OCI-LY3 (cell line): ENCODE data around the gene POU6F2.

Experiments
- H2AFZ ChIP-seq: fragments of 200-600, 300-600 bp; shearing (Covaris generic); 2 replicates; pipeline ENCODE4 v1.6.0; 2014; ENCODE audit warnings: antibody characterized with exemption, low read depth, low read length
- H3K27ac ChIP-seq: fragments of 200-600, 300-600 bp; sonication (generic); 2 replicates; pipeline ENCODE4 v1.5.1; 2014; ENCODE audit warnings: mild to moderate bottlenecking, low read length, moderate library complexity, mixed read lengths
- H3K27me3 ChIP-seq: fragments of 200-600, 300-600 bp; sonication (generic); 2 replicates; pipeline ENCODE4 v1.6.1; 2014; ENCODE audit warnings: low read depth, low read length, mixed read lengths
- H3K36me3 ChIP-seq: fragments of 200-600, 300-600 bp; sonication (generic); replicated peaks from 2 replicates; pipeline ENCODE3; 2014; ENCODE audit warnings: low read depth, low read length, mixed read lengths
- H3K4me1 ChIP-seq: fragments of 300-600, 200-600 bp; sonication (generic); 2 replicates; pipeline ENCODE4 v1.6.1; 2014; ENCODE audit warnings: low read length, mixed read lengths
- H3K4me2 ChIP-seq: fragments of 200-600, 300-600 bp; sonication (generic); 2 replicates; pipeline ENCODE4 v1.6.1; 2014; ENCODE audit warnings: low read length, mixed read lengths
- H3K4me3 ChIP-seq: fragments of 300-600, 200-600 bp; sonication (generic); 2 replicates; pipeline ENCODE4 v1.5.1; 2014; ENCODE audit warnings: antibody characterized with exemption, mild to moderate bottlenecking, low read length, moderate library complexity
- H3K79me2 ChIP-seq: fragments of 300-600, 200-600 bp; shearing (Covaris generic); 2 replicates; pipeline ENCODE4 v1.6.1; 2014; ENCODE audit warnings: mild to moderate bottlenecking, low read length, mixed read lengths
- H3K9ac ChIP-seq: fragments of 300-600, 200-600 bp; shearing (Covaris generic); 2 replicates; pipeline ENCODE4 v1.6.0; 2014; ENCODE audit warnings: mild to moderate bottlenecking, low read length, moderate library complexity
- H3K9me3 ChIP-seq: fragments of 200-600, 300-600 bp; shearing (Covaris generic); 2 replicates; pipeline ENCODE4 v1.6.1; 2014; ENCODE audit warnings: low read length, mixed read lengths; ENCODE audit not compliant: insufficient read depth
- H4K20me1 ChIP-seq: fragments of 200-600, 300-600 bp; sonication (generic); 2 replicates; pipeline ENCODE4 v1.6.1; 2016; ENCODE audit warnings: low read length, mixed read lengths; ENCODE audit not compliant: insufficient read depth
- EZH2phosphoT487 ChIP-seq: fragments of 200-600 bp; shearing (Covaris generic); IDR thresholded peaks from 2 replicates; pipeline ENCODE4 v1.6.1; 2018; ENCODE audit warnings: antibody characterized with exemption, mixed run types, low read depth
- TF ChIP-seq, protein P1 (sequence below): fragments of 200-600, 300-600 bp; sonication (generic); IDR thresholded peaks from 2 replicates; pipeline ENCODE4 v1.5.1; 2014; ENCODE audit warnings: antibody characterized with exemption, low read length, low read depth

POU6F2 gene

DNA sequence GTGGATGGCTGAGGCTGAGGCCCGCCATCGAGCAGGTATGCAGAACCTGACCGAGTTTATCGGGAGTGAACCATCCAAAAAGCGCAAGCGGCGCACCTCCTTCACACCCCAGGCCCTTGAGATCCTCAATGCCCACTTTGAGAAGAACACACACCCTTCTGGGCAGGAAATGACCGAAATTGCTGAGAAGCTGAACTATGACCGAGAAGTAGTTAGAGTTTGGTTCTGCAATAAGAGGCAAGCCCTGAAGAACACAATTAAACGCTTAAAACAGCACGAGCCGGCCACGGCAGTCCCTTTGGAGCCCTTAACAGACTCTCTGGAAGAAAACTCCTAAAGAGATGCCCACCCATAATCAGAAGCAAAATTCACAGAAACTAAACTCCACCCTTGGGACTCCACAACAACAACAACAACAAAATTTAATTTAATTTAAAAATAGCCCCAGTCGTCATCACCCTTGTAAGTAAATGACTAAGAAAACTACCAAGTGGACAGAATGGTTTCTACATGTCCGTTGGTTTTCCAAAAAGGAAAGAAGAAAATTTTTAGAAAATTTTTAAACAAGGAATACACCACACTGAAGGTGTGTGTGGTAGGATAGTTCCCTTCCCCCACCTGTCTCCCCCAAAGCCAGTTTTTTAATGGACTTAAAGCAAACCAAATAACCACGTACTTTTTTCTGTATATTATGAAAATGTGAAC, 486.8 kb downstream of the POU6F2 start:
- Histone ChIP-seq H3K79me2 (no peaks in the 10 kb centered on the region), H3K9ac (no peak overlapping the region), H3K4me1 (peaks cover 5% of the 10 kb centered on the region; the same call in 1 of the 2 replicates), H3K27ac (no peak overlapping the region), H3K4me3 (peak overlapping the region; percentile 73), H3K36me3 (no peaks in the 10 kb centered on the region), H3K9me3 (no peaks in the 10 kb centered on the region), H3K4me2 (peak overlapping the region; percentile 95), H3K27me3 (peaks cover 49% of the 10 kb centered on the region), H4K20me1 (no peaks in the 10 kb centered on the region), H2AFZ (no peak overlapping the region)
- no peak for TF ChIP-seq EZH2phosphoT487
- TF ChIP-seq, protein P1, sequence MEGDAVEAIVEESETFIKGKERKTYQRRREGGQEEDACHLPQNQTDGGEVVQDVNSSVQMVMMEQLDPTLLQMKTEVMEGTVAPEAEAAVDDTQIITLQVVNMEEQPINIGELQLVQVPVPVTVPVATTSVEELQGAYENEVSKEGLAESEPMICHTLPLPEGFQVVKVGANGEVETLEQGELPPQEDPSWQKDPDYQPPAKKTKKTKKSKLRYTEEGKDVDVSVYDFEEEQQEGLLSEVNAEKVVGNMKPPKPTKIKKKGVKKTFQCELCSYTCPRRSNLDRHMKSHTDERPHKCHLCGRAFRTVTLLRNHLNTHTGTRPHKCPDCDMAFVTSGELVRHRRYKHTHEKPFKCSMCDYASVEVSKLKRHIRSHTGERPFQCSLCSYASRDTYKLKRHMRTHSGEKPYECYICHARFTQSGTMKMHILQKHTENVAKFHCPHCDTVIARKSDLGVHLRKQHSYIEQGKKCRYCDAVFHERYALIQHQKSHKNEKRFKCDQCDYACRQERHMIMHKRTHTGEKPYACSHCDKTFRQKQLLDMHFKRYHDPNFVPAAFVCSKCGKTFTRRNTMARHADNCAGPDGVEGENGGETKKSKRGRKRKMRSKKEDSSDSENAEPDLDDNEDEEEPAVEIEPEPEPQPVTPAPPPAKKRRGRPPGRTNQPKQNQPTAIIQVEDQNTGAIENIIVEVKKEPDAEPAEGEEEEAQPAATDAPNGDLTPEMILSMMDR: no peak

DNA sequence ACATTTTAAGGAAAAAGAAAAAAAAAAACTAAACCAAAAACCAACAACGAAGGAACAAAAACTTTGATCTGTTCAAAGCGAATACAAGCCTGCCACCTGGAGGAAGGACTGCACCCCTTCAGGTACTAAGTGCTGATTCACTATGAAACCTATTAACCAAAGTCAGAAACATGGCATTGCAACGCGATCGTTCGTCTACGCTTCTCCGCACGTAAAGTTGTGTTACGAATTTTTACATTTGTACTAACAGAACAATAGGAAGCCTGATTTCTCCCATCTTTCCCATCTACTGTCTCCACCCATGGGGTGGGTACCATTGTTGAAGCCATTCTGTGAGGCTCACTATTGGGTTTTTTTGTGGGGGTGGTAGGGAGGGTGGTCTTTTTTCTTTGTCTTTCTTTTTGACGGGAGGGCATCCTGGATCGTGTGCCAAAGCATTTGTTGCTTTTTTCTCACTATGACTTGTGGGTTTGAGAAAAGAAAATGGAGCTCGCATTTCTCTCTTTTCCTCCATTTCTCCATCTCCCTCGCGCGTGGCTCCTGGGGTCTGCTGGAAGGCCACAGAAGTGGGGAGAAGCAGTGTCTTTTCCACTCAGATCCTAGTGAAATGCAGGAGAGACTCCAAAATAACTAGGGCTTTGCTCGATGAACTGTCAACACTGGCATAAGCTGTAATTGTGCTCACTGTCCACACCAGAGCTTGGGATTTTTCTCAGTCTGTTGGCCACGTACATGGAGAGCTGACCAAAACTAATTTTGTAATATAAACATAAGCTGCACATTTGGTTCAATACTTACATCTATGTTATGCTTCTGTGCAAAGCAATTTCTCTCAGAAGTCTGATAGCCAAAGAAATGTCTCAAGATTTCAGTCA, 487.6 kb downstream of the POU6F2 start:
- H3K4me2 ChIP-seq: peak overlapping the region; percentile 95
- H3K4me3 ChIP-seq: peak overlapping the region; percentile 73
- H3K27ac ChIP-seq: no peak overlapping the region
- no peaks in the 10 kb centered on the region for H3K79me2 ChIP-seq
- H3K9ac ChIP-seq: no peak overlapping the region
- peak overlapping the region; percentile 79 for H2AFZ ChIP-seq
- TF ChIP-seq EZH2phosphoT487: no peak
- TF ChIP-seq, protein P1: peak; percentile 93
- H3K9me3 ChIP-seq: no peaks in the 10 kb centered on the region
- H3K27me3 ChIP-seq: peaks cover 49% of the 10 kb centered on the region
- H3K4me1 ChIP-seq: peaks cover 5% of the 10 kb centered on the region; the same call in 1 of the 2 replicates
- no peaks in the 10 kb centered on the region for H4K20me1 ChIP-seq
- no peaks in the 10 kb centered on the region for H3K36me3 ChIP-seq

DNA sequence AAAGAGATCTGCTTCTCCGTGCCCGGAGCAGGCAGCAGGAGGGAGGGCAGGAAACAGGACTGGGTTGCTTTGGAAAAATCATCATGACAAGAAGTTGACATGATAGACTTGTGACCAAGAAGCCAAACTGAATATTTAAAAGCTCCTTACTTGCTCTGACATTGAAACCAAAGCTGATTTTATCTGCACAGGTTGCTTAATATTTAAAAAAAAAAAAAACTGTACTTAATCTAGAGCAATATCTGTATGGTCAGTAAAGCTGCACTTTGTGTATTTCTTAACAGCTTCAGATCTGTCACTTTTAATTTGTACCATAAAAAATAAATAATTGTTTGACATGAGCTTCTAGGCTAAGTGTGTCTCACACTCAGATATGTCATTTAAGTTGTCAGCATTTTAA, 490.6 kb downstream of the POU6F2 start:
- H3K4me2 ChIP-seq: no peak overlapping the region
- no peak overlapping the region for H3K4me3 ChIP-seq
- H3K4me1 ChIP-seq: peaks cover 5% of the 10 kb centered on the region; the same call in 1 of the 2 replicates
- no peaks in the 10 kb centered on the region for H4K20me1 ChIP-seq
- no peaks in the 10 kb centered on the region for H3K9me3 ChIP-seq
- H2AFZ ChIP-seq: no peak overlapping the region
- no peaks in the 10 kb centered on the region for H3K36me3 ChIP-seq
- no peaks in the 10 kb centered on the region for H3K79me2 ChIP-seq
- H3K9ac ChIP-seq: no peak overlapping the region
- peaks cover 39% of the 10 kb centered on the region for H3K27me3 ChIP-seq
- no peak for TF ChIP-seq EZH2phosphoT487
- TF ChIP-seq, protein P1: no peak
- no peak overlapping the region for H3K27ac ChIP-seq

DNA sequence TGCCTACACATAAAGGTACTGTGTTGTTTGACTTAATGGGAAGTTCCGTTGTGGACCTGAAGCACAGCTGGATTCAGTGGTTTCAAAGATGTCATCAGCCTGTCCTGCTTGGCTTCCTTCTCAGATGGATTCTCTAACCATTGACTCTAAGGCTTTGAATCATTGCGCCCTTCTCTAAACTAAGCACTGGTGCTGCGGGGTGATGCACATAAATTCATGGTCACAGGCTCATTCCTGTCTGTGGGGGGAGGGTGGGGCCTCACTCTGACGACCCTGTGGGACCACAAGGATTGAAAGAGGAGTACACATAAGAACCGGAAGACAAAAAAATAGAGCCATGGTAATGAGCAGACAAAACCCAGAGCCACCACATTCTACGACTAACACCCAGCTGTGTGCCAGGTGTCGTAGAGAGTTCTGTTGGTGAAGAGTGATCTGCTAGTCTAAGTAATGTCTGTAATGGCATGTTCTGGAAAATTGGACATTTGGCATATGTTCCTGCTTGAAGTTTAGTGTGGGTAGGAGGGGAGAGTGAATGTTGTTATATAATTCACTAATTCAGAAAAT, 491.2 kb downstream of the POU6F2 start:
- H3K9me3 ChIP-seq: no peaks in the 10 kb centered on the region
- H3K27ac ChIP-seq: no peak overlapping the region
- H3K4me2 ChIP-seq: no peak overlapping the region
- H4K20me1 ChIP-seq: no peaks in the 10 kb centered on the region
- H3K79me2 ChIP-seq: no peaks in the 10 kb centered on the region
- no peaks in the 10 kb centered on the region for H3K36me3 ChIP-seq
- H3K27me3 ChIP-seq: peaks cover 35% of the 10 kb centered on the region
- H3K4me3 ChIP-seq: no peak overlapping the region
- H3K9ac ChIP-seq: no peak overlapping the region
- TF ChIP-seq EZH2phosphoT487: no peak
- TF ChIP-seq, protein P1: no peak
- peaks cover 5% of the 10 kb centered on the region; the same call in 1 of the 2 replicates for H3K4me1 ChIP-seq
- H2AFZ ChIP-seq: no peak overlapping the region
